ENCODE results near the gene VPREB3. TPM values are rescaled to one million over a fixed set of nuclear protein-coding genes. Genes with fewer than 3 reads are reported as not detected.

VPREB3 gene
- total RNA-seq (1.0 TPM), polyA plus RNA-seq (ENCODE audit: insufficient read depth, low read depth, low replicate concordance) (1.3 TPM)
- long read RNA-seq, donor 1, result 0 reads
- long read RNA-seq, donor 2, partial matches to known transcripts, result 0 of 1 reads
- long read RNA-seq, donor 2, other reads (novel, unspliced or antisense), result 0 of 1 reads
- long read RNA-seq, donor 3, result 0 reads
- long read RNA-seq, donor 4, partial matches to known transcripts, result 0 of 1 reads
- long read RNA-seq, donor 4, other reads (novel, unspliced or antisense), result 0 of 1 reads
- long read RNA-seq, donor 5, result 0 reads
- long read RNA-seq, donor 6, result 0 reads
- long read RNA-seq, donor 7, result 0 reads
- long read RNA-seq, donor 8, result 0 reads
- long read RNA-seq, donor 9, result 0 reads
- long read RNA-seq, donor 10, result 0 reads

GRCh38 chr22:23754220-23754919, at the start of gene VPREB3:
Gene VPREB3 (minus strand): TSS chr22:23754425. CDS start chr22:23754363, 62 bp downstream.
- no peak for DNase-seq

GRCh38 chr22:23803001-23803819, 49.0 kb upstream of the VPREB3 start:
- H3K9me3 ChIP-seq (ENCODE audit: control insufficient read depth in 2 of 3, insufficient read depth in 1 of 3, low read length in 3 of 3), result no peaks in the 10 kb centered on the region
- H3K9ac ChIP-seq (ENCODE audit: low read length in 3 of 3), result no peak overlapping the region
- no peak overlapping the region for H3K27ac ChIP-seq (ENCODE audit: low read depth in 2 of 2, low read length in 2 of 2)
- intact Hi-C loops (cut with DNase I), result no loop called here
- no peaks in the 10 kb centered on the region for H3K4me1 ChIP-seq (ENCODE audit: control insufficient read depth in 2 of 3, insufficient read depth in 2 of 3, low read depth in 1 of 3, low read length in 3 of 3)
- H3K4me3 ChIP-seq (ENCODE audit: low read length in 3 of 3), result no peak overlapping the region
- peaks cover 8 to 56% (median 31%) of the 10 kb centered on the region in 3 donors for H3K36me3 ChIP-seq (ENCODE audit: control insufficient read depth in 2 of 3, insufficient read depth in 3 of 3, low read length in 3 of 3)
- TF ChIP-seq CTCF (IDR thresholded peaks at IDR 0.05; ENCODE audit: borderline replicate concordance, extremely low read depth, insufficient read depth), result no peak
- no peaks in the 10 kb centered on the region for H3K27me3 ChIP-seq (ENCODE audit: control insufficient read depth, insufficient read depth, low read length)
- FAIRE-seq (no peak), DNase-seq (peak in 1 of 5 donors; percentile 57)

More at GRCh38 chr22:23754220-23754919, at the start of gene VPREB3:
- no peaks in the 10 kb centered on the region for H3K9me3 ChIP-seq (ENCODE audit: control insufficient read depth in 2 of 3, insufficient read depth in 1 of 3, low read length in 3 of 3)
- H3K4me3 ChIP-seq (ENCODE audit: low read length in 3 of 3), result no peak within 1 kb of the TSS
- no peaks in the 10 kb centered on the region for H3K27me3 ChIP-seq (ENCODE audit: control insufficient read depth, insufficient read depth, low read length)
- no peak within 1 kb of the TSS for H3K9ac ChIP-seq (ENCODE audit: low read length in 3 of 3)
- no peak for FAIRE-seq
- H3K4me1 ChIP-seq (ENCODE audit: control insufficient read depth in 2 of 3, insufficient read depth in 2 of 3, low read depth in 1 of 3, low read length in 3 of 3), result peaks cover 0 to 7% (median 0%) of the 10 kb centered on the region in 3 donors
- no peaks in the 10 kb centered on the region for H3K36me3 ChIP-seq (ENCODE audit: control insufficient read depth in 2 of 3, insufficient read depth in 3 of 3, low read length in 3 of 3)
- no peak within 1 kb of the TSS for H3K27ac ChIP-seq (ENCODE audit: low read depth in 2 of 2, low read length in 2 of 2)
- TF ChIP-seq CTCF (IDR thresholded peaks at IDR 0.05; ENCODE audit: borderline replicate concordance, extremely low read depth, insufficient read depth), result no peak
- intact Hi-C loops (cut with DNase I), result no loop called here

GRCh38 chr22:23801886-23802377, 47.7 kb upstream of the VPREB3 start:
- Histone ChIP-seq H3K27ac (ENCODE audit: low read depth in 2 of 2, low read length in 2 of 2) (no peak overlapping the region), H3K9me3 (ENCODE audit: control insufficient read depth in 2 of 3, insufficient read depth in 1 of 3, low read length in 3 of 3) (no peaks in the 10 kb centered on the region), H3K9ac (ENCODE audit: low read length in 3 of 3) (no peak overlapping the region), H3K27me3 (ENCODE audit: control insufficient read depth, insufficient read depth, low read length) (no peaks in the 10 kb centered on the region), H3K36me3 (ENCODE audit: control insufficient read depth in 2 of 3, insufficient read depth in 3 of 3, low read length in 3 of 3) (peaks cover 8 to 56% (median 31%) of the 10 kb centered on the region in 3 donors), H3K4me1 (ENCODE audit: control insufficient read depth in 2 of 3, insufficient read depth in 2 of 3, low read depth in 1 of 3, low read length in 3 of 3) (no peaks in the 10 kb centered on the region), H3K4me3 (ENCODE audit: low read length in 3 of 3) (no peak overlapping the region)
- no peak for FAIRE-seq
- intact Hi-C loops (cut with DNase I), result no loop called here
- no peak for TF ChIP-seq CTCF (IDR thresholded peaks at IDR 0.05; ENCODE audit: borderline replicate concordance, extremely low read depth, insufficient read depth)
- peak in 1 of 5 donors; percentile 29 for DNase-seq
